Measurements from ENCODE around the gene PDLIM1. TPM values are rescaled to one million over a fixed set of nuclear protein-coding genes. Genes with fewer than 3 reads are reported as not detected.

The PDLIM1 gene
- total and polyA plus RNA-seq, 2 of the 13 experiments (the other 11 are each of a cell fraction or from before 2014, with no cell fraction given): 119 to 123 TPM

DNA sequence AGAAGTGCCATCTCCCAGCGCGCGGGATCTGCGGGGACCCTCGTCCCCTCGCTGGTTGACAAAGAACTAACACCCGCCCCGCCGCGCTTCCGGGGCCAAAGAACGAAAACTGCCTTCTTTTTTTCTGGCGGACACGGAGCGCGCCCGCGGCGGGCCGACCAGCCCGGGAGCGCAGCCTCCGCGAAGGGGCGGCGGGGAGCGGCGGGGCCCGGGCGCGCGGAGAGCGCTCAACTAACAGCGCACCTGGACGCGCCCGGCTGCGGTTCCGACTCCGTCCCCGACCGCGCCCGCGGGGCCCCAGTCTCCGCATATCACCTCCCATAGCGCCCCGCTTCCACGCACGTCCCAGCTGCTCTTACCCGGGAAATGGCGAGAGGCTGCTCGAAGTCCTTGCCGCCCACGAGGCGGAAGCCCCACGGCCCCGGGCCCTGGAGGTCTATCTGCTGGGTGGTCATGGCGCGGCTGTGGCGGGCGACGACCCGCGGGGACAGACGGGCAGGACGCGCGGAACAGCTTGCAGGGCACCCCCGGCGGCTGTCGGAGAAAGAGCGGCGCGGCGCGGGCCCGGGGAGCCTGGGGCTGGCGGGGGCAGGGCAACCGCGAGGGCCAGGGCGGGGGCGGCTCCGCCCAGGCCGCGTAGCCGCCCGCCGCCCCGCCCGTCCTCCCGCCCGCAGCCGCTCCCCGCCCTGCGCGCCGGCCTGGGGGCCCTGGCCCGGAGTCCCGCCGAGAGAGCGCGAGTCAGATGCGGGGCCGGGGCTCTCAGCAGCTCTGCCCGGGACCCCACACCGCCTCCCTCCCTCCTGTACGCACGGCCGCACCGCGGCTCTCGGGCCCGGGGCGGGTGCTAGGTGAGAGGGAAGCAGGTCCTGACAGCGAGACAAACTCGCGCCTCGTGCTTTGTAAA is at the start of gene PDLIM1 (continued):
- peak; percentile 27 for TF ChIP-seq PRMT3 (CRISPR knock-in tag; IDR thresholded peaks at IDR 0.05; ENCODE audit: borderline replicate concordance, low read depth)
- no peak for TF ChIP-seq SATB2 (CRISPR knock-in tag; IDR thresholded peaks at IDR 0.05)
- peak; percentile 48; the same call in 1 of the 2 replicates for TF ChIP-seq ZNF724P (CRISPR knock-in tag; IDR thresholded peaks at IDR 0.05; ENCODE audit: borderline replicate concordance)
- no peak for TF ChIP-seq ZNF124 (CRISPR knock-in tag; IDR thresholded peaks at IDR 0.05)
- TF ChIP-seq, protein P1, sequence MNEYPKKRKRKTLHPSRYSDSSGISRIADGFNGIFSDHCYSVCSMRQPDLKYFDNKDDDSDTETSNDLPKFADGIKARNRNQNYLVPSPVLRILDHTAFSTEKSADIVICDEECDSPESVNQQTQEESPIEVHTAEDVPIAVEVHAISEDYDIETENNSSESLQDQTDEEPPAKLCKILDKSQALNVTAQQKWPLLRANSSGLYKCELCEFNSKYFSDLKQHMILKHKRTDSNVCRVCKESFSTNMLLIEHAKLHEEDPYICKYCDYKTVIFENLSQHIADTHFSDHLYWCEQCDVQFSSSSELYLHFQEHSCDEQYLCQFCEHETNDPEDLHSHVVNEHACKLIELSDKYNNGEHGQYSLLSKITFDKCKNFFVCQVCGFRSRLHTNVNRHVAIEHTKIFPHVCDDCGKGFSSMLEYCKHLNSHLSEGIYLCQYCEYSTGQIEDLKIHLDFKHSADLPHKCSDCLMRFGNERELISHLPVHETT (CRISPR knock-in tag; conservative IDR thresholded peaks at IDR 0.05): no peak
- TF ChIP-seq ZNF280B (CRISPR knock-in tag; IDR thresholded peaks at IDR 0.05; ENCODE audit: borderline replicate concordance): no peak; the same call in 1 of the 2 replicates
- TF ChIP-seq CCAR2 (optimal IDR thresholded peaks at IDR 0.05; ENCODE audit: low read depth, low read length): no peak
- no peak for TF ChIP-seq RFX3 (CRISPR knock-in tag; IDR thresholded peaks at IDR 0.05)
- TF ChIP-seq MBD4 (IDR thresholded peaks at IDR 0.05; ENCODE audit: borderline replicate concordance, low read length): no peak
- TF ChIP-seq, protein P2, sequence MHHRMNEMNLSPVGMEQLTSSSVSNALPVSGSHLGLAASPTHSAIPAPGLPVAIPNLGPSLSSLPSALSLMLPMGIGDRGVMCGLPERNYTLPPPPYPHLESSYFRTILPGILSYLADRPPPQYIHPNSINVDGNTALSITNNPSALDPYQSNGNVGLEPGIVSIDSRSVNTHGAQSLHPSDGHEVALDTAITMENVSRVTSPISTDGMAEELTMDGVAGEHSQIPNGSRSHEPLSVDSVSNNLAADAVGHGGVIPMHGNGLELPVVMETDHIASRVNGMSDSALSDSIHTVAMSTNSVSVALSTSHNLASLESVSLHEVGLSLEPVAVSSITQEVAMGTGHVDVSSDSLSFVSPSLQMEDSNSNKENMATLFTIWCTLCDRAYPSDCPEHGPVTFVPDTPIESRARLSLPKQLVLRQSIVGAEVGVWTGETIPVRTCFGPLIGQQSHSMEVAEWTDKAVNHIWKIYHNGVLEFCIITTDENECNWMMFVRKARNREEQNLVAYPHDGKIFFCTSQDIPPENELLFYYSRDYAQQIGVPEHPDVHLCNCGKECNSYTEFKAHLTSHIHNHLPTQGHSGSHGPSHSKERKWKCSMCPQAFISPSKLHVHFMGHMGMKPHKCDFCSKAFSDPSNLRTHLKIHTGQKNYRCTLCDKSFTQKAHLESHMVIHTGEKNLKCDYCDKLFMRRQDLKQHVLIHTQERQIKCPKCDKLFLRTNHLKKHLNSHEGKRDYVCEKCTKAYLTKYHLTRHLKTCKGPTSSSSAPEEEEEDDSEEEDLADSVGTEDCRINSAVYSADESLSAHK (CRISPR knock-in tag; IDR thresholded peaks at IDR 0.05; ENCODE audit: borderline replicate concordance): no peak
- TF ChIP-seq ETV5 (CRISPR knock-in tag; IDR thresholded peaks at IDR 0.05; ENCODE audit: borderline replicate concordance): 0 out of 2 replicates have a peak, but pooled peaks have one; percentile 6
- TF ChIP-seq GMEB2 (CRISPR knock-in tag; IDR thresholded peaks at IDR 0.05; ENCODE audit: low read depth): no peak
- TF ChIP-seq, protein P3, sequence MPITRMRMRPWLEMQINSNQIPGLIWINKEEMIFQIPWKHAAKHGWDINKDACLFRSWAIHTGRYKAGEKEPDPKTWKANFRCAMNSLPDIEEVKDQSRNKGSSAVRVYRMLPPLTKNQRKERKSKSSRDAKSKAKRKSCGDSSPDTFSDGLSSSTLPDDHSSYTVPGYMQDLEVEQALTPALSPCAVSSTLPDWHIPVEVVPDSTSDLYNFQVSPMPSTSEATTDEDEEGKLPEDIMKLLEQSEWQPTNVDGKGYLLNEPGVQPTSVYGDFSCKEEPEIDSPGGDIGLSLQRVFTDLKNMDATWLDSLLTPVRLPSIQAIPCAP (CRISPR knock-in tag; IDR thresholded peaks at IDR 0.05; ENCODE audit: low read depth): no peak
- TF ChIP-seq ZNF430 (CRISPR knock-in tag; IDR thresholded peaks at IDR 0.05): no peak
- TF ChIP-seq ZNF644 (CRISPR knock-in tag; IDR thresholded peaks at IDR 0.05; ENCODE audit: low read depth): no peak
- TF ChIP-seq ZNF333 (CRISPR knock-in tag; IDR thresholded peaks at IDR 0.05; ENCODE audit: borderline replicate concordance): no peak
- peak; percentile 53; the same call in 1 of the 2 replicates for TF ChIP-seq ZSCAN21 (CRISPR knock-in tag; IDR thresholded peaks at IDR 0.05; ENCODE audit: borderline replicate concordance)
